Epithelial cell of esophagus (primary cell): ENCODE data around the gene TIMM10B.

Experiments
- DNase-seq: peaks from one replicate; pipeline ENCODE4 v3.0.0; 2010; ENCODE audit warnings: low read depth
- H3K4me3 ChIP-seq: 2 replicates; pipeline ENCODE4 v1.5.1; 2011; ENCODE audit warnings: mild to moderate bottlenecking, low read length, control low read depth
- CTCF ChIP-seq: IDR thresholded peaks from 2 replicates; pipeline ENCODE4 v1.5.1; 2011; ENCODE audit warnings: low read depth, mild to moderate bottlenecking, low read length, control low read depth, inconsistent platforms; ENCODE audit not compliant: insufficient read depth; ENCODE audit errors: missing control alignments

Gene TIMM10B

DNA sequence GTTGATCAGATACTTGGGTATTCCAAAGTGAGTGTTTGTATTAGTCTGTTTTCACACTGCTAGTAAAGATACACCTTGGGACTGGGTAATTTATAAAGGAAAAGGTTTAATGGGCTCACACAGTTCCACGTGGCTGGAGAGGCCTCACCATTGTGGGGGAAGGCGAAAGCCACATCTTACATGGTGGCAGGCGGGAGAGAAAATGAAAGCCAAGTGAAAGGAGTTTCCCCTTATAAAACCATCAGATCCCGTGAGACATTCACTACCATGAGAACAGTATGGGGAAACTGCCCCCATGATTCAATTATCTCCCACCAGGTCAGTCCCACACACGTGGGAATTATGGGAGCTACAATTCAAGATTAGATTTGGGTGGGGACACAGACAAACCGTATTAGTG is 7.0 kb downstream of the TIMM10B start:
- DNase-seq = no peak
- no peak for TF ChIP-seq CTCF
- H3K4me3 ChIP-seq = no peak overlapping the region

GRCh38 chr11:6488821-6489220 is 7.5 kb downstream of the TIMM10B start:
- H3K4me3 ChIP-seq = no peak overlapping the region
- no peak for TF ChIP-seq CTCF
- no peak for DNase-seq

- no peak overlapping the region for H3K4me3 ChIP-seq
- no peak for TF ChIP-seq CTCF
- DNase-seq = no peak
Observed at GRCh38 chr11:6489306-6489705, 8.0 kb downstream of the TIMM10B start.

- DNase-seq = no peak
- TF ChIP-seq CTCF = no peak
- no peak within 1 kb of the TSS for H3K4me3 ChIP-seq
Observed at GRCh38 chr11:6497069-6497839, 16.0 kb downstream of the TIMM10B start, which contains the start of gene DNHD1. DNHD1 (plus strand) TSS chr11:6497280; CDS start chr11:6498216, 936 bp downstream.

DNA sequence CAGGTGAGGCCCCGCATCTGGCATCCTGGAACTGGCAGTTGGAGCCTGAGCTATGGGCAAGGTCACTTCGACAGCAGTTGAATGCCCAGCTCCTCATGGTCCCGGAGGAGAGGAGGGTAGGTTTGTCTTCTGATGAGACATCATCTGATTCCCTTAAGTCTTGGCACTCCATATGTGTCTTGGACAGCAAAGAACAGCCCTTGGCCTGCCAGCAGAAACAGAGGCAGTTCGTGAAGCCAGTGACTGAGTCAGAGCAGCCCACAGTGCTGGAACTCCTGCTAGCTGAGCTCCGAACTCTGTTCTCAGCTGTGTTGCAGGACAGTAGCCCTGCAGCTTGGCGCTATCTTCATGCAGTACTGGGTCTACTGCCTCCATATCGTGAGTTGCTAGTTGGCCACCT is 16.8 kb downstream of the TIMM10B start:
- TF ChIP-seq CTCF = no peak
- no peak overlapping the region for H3K4me3 ChIP-seq

DNA sequence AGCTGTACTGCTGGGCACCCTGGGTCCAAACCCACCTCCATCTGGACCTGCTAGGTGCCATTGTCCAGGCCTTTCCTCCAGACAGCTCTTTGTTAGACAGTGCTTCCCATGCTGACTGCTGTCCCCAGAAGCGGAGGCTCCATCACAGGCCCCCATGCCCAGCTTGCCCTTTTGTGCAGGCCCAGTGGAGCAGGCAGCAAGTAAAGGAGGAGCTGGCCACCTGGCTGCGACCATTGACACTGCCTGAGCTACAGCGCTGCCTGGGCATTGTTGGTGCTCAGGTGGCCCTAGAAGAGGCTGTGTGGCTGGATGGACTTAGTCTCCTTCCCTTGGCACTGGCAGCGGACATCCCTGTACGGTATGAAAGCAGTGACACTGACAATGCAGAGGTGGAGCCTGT is 17.2 kb downstream of the TIMM10B start:
- DNase-seq = no peak
- no peak for TF ChIP-seq CTCF
- no peak overlapping the region for H3K4me3 ChIP-seq

More for the DNA sequence above, 16.8 kb downstream of the TIMM10B start:
- DNase-seq = no peak

- no peak overlapping the region for H3K4me3 ChIP-seq
- no peak for DNase-seq
- no peak for TF ChIP-seq CTCF
Observed at GRCh38 chr11:6502382-6502781, 21.1 kb downstream of the TIMM10B start.
